Activated CD4-positive, alpha-beta T cell treated with anti-CD3 and anti-CD28 coated beads, Interleukin-2, amount 50 U/mL, for 48 hours (primary cell): ENCODE measurements around the gene NPFFR1.
"Not testable (repeated sequence)": the region's sequence is repeated elsewhere in the genome, so short reads cannot be mapped to it uniquely, and the experiment has no call there.

ENCODE experiments used
- DNase-seq, 2 experiments: peaks; one replicate each; pipeline ENCODE4 v3.0.0-alpha.2; 2020

The NPFFR1 gene

DNA sequence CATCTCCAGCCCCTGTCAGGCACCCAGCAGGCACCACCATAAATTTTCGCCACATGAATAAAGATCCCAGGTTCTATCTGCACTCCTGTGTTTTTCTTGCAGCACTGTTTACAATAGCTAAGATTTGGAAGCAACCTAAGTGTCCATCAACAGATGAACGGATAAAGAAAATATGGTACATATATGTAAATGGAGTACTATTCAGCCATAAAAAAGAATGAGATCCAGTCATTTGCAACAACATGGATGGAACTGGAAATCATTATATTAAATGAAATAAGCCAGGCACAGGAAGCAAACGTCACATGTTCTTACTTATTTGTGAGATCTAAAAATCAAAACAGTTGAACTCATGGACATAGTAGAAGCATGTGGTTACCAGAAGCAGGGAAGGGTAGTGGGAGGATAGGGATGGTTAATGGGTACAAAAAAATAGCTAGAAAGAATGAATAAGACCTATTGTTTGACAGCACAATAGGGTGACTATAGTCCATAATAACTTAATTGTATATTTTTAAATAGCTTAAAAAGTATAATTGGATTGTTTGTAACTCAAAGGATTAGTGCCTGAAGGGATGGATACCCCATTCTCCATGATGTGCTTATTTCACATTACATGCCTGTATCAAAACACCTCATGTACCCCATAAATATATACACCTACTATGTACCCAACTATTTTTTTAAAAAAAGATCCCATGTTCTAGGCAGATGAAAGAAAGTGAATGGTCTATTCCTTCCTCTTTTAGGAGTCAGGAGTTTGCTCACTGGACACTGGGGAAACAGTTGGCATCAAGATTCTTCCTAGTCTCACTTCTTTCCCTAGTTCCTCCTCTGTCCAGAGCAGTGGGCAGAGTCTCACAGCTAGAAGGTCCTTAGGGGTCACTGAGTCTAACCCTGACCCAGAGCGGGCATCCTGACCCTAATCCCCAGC, 1.0 kb upstream of the NPFFR1 start:
- no peak for DNase-seq

DNA sequence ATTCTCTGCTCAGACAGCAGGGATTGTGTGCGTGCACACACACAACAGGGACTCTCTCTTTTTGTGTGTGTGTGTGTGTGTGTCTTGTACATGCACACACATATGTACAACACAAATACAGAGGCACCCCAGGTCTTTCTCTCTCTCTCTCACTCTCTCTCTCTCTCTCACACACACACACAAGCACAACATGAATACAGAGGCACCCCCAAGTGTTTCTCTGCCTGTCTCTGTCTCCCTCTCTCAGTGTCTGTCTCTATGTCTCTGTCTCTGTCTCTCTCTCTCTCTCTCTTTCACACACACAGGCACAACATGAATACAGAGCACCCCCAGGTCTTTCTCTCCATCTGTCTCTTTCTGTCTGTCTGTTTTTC, 746 bp downstream of the NPFFR1 start:
- DNase-seq, result no peak

DNA sequence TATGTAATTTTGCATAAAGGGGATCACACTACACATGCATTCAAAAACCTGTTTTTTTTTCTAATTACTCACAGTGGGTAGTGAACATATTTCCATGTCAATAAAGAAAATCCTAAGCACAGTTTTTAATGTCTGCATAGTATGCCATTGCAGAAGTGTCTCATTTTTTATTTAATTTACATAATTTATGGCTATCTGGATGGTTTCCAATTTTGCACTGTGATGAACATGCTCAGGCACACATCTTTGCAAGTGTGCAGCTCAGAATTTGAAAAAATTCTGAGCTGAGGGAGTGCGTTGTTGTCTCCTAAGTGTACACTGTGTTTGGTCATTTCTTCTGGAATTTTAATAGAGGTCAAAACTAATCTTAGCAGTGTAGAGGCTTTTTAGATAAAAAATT, 2.2 kb downstream of the NPFFR1 start:
- DNase-seq, result no peak

DNA sequence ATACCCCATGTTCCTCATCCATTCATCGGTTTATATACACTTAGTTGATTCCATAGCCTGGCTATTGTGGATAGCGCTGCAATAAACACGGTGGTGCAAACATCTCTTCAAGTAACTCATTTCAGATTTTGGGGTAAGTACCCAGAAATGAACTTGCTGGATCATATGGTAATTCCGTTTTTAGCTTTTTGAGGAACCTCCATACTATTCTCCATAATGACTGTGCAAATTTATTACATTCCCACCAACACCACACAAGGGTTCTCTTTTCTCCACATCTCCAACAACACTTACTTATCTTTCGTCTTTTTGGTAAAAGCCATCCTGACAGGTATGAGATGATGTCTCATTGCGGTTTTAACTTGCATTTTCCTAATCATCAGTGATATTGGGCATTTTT, 3.7 kb downstream of the NPFFR1 start:
- no peak for DNase-seq

DNA sequence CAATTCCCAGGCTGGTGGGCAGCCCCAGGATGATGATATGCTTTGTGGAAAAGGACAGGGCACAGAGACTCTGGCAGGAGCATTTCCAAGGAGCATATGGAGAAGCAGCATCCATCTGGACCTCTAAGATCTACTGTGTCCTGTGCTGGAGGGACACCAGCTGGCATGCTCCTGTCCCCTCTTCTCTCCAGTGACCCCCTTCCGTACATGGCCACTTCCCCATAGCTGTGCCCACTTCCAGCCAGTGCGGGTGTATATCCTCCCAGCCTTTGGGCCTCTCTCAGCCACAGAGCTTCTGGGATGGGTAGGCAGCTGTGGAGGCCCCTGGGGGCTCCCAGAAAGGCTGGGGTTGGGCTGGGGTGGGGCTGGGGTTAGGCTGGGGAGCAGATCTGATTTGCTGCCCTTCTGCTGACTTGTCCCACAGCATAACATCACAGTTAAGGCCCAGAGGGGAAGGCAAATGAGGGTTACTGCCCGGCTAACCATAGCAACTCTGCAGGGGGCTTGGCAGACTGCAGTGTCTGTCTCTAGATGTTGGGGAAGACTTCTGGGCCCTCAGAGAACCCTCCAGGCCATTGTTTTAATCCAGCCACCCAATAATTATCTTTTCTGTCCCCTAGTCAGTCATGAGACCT, 6.3 kb downstream of the NPFFR1 start:
- no peak for DNase-seq

DNA sequence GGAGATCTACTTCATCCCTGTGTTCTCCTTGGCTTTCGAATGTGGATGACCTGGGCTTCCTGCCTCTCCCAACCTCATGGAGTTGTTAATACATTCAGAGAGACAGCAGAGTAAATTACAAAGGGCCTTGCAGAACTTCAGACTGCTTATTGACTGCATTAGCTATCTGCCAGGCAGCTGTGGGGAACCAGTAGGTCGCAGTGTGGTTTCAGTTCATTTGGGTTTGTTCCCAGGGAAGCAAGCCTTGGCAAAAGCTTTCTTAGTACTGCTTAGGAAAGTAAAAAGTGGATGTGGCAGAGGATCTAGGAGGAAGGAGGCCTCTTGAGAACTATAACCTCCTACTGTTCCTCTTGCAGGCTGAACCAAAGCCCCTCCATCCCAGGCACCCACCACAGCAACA, 9.2 kb downstream of the NPFFR1 start:
- no peak for DNase-seq

DNA sequence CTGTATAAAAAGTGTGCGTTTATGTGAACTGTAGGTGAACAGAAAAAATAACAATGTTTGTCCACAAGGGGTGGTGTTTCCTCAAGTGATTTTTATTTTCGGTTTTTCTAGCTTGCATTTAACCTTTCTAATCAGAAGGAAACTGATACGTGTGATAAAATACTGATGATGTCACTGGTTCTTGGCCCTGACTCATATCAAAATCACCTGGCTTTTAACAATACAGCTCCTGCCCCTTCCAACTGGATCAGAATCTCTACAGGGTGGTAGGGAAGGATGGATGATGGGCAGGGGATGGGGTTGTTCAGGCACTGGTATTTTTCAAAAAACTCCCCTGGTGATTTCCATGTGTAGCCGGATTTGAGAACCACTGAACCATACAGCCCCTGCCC, 10.9 kb downstream of the NPFFR1 start:
- DNase-seq, result no peak

DNA sequence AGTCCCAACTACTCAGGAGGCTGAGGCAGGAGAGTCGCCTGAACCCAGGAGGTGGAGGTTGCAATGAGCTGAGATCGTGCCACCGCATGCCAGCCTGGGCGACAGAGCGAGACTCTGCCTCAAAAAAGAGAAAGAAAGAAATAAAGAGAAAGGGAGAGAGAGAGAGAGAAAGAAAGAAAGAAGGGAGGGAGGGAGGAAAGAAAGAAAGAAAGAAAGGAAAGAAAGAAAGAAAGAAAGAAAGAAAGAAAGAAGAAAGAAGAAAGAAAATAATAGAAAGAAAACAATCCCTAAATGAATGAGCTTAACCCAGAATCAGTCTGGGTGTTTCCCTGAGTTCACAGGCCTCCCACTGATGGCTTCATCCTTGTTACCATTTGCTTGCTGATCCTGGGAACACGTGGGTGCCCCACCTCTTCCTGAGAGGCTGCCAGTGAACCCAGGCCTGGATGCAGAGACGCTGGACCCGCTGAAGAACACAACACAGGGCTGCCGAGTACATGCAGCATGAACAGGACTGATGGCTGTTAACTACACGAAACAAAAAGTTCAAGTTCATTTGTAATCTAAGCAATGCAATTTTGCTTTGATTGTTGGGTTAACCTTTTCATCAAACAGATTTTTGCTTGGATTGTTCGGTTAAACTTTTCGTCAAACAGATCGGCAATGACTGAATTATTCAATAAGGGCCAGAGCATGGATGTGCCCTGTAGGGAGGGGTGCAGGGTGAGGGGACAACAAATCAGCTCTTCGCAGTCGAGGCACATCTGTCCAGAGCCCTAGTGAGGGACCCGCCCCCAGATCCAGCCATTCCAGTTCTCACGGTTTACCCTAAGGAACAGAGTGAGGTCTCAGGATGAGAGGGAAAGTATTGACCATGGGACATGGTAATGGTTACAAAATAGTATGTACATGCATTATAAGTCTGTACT, 11.5 kb downstream of the NPFFR1 start:
- no peak for DNase-seq

DNA sequence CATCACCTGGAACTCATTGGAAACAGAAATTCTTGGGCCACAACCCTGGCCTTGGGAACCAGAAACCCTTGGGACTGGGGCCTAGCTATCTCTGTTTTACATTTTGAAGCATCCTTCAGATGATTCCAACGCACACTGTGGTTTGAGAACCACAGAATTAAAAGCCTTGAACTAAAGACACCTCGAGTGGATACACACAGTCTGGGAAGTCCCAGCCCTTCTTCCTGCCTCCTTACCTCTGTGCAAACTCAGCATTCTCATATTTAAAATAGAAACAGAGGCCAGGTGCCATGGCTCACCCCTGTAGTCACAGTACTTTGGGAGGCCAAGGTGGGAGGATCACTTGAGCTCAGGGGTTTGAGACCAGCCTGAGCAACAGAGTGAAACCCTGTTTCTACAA, 12.9 kb downstream of the NPFFR1 start:
- DNase-seq, result no peak

DNA sequence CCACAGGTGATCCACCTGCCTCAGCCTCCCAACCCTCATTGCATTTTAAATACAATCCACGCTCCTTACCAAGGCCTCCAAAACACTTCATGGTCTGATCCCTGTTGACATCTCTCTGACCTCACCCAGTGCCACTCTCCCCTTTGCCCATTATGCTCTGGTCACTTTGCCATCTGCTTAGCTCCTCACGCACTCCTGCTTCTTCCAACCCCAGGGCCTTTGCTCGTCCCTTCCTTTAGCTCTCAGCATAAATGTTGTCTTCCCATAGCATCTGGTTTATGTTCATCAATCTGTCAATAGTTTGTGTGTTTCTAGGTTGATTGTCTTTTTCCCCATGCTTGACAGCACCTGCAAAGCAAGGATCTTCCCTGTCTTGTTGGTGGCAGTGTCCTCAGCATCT, 14.1 kb downstream of the NPFFR1 start:
- DNase-seq, result no peak

DNA sequence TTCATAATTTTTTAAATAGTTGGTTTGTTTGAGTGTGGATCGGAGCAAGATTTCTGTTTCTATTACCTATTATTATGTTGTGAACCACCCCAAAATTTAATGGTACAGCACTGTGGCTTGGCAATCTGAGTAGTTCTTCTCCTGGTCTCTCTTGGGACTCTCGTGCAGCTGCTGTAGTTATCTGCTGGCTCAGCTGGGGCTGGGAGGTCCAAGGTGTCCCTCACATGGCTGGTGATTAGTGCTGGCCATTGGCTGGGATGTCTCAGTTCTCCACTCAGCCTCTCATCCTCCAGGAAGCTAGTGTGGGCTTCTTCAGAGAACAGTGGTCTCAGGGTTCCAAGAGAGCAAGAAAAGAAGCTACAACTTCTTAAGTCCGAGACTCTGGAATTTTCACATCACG, 15.4 kb downstream of the NPFFR1 start:
- no peak for DNase-seq

DNA sequence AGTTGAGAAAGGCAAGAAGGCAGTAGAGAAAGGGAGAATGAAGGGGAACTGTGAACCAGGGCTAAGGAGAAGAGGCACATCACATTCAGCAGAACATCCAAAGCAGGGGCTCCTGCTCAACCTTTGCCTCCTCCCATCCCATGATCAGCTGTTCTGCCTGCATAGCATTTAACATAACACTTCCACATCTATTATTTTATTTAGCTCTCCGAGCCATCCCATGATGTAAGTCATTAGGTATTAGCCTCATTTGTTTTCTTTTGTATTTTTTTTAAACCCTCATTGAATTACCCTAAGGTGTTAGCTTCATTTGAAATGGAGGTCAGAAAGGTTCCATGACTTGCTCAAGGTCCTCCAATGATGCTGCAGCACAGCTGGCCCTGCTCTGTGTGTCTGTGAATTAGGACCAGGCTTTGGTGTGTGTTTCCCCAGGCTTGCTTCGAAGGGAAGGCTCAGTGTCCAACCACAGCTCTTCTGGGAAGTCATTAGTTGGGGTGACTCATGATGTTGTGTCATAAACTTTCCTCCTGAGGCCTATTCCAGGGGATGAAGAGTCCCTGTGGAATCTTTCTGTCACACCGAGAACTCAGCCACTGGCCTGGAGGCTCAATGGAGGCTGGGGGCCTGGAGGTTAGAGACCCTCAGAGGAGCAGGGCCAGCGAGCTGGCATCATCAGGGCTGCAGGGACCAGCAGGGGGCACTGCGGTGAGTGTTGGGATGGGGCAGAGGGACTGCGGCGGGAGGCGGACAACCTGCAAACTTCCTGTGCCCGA, 16.5 kb downstream of the NPFFR1 start:
- DNase-seq, result peak; percentile 13 to 19

DNA sequence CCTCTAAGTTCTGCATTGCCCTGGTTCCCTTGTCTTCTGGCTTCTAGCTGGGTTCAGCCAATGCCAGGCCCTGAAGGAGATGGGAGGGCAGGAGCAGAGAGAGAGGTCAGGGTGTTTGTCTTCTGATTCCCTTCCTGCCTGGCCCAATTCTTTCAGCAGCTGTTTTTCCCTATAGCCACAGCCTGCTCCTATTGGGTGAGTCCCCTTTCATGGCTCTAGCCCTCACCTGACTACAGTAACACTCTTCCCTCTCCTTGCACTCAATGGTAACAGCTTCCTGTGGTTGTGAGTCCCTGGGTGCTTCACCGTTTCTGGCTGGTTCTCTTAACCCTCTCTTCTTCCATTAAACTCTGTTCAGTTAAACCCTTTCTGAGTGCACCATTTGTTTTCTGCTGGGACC, 17.1 kb downstream of the NPFFR1 start:
- no peak for DNase-seq

DNA sequence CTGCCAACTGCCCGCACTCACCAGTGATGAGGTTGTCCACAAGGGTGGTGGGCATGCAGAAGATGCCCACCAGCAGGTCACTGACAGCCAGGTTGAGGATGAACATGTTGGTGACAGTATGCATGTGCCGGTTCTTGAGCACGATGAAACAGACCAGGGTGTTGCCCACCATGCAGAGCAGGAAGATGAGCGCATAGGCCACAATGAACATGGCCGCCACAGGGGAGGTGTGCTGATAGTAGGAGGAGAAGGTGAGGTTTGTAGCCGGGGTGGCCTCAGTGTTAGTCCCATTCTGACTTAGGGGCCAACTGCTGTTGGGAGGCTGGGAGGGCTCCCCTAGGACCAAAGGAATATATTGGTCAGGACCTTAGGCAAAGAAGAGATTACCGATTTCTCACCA, 17.7 kb downstream of the NPFFR1 start:
- DNase-seq, result no peak

DNA sequence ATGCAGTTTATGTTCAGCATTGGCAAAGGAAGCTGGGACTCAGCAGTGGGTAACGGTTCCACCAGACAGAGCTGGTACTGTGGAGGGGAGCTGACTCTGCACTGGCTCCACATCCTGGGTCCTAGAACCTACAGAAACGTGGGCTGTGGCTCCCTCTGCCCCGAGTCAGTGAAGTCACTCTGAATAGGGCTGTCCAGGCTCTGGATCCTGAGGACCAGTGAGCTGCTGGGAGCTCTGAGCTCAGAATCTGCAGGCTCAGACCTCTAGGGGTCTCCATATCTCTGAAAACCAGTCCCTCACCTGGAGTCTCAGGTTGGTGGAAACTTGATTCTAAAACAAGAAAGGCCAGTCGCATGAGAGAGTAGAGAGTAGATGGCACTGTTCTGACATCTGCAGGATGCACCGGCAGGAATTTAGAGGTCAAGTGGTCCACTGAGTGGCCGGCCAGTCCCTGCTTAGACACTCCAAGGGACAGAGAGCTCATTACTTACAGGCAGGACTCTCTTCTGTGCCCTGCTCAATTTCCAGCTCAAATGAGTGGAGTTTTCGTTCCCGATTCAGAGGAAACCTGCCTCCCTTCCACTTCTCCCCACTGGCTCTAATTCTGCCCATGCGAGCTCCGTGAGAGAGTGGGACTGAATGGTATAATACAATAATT, 18.6 kb downstream of the NPFFR1 start:
- no peak for DNase-seq

DNA sequence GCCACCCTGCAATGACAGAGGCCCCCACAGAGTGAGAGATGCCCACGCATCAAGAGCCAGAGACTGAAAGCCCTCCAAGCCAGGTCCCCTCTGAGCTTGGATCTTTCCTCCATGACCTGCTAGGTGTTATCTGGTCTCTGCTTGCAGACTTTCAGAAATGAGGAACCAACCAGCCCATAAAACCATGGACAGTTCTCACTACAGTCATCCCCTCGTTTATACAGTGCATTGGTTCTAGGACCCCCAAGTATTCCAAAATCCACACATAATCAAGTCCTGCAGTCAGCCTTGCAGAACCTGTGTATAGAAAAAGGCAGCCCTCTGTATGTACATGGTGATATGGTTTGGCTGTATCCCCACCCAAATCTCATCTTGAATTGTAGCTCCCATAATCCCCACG, 23.1 kb downstream of the NPFFR1 start:
- DNase-seq, result no peak

DNA sequence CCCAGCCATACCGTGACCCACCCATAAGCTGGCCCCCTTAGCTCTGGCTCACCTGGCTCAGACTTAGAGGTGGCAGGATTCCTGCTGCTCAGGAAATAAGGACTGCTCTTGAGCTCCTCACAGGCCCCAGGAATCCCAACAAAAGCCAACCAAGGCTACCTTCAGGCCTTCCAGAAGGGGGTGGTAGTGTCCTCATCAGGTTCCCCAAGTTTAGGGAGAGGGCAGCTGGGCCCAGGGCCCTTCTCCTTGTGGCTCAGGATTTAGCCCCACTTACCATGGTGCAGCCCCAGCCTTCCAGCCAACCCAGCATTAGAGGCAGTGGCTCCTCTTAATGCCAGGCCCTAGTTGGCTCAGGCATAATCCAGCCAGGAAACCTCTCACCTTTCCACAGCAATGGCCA, 23.5 kb downstream of the NPFFR1 start:
- no peak for DNase-seq

DNA sequence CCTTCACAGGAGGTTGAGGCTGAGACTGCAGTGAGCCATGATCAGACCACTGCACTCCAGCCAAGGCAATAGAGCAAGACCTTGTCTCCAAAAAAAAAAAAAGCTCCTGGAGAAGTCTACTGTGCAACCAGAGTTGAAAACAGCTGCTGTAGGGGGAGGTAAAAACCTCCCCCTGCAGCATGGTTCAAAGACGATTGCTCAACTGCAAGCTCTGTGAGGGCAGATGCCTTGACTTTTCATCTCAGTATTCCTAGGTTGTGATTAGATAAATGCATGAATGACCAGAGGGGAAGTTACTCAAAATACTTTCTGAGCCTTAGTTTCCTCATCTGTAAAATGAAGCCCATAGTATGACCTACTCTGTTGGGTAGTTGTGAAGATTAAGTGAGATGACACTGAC, 25.6 kb downstream of the NPFFR1 start:
- DNase-seq, result no peak

DNA sequence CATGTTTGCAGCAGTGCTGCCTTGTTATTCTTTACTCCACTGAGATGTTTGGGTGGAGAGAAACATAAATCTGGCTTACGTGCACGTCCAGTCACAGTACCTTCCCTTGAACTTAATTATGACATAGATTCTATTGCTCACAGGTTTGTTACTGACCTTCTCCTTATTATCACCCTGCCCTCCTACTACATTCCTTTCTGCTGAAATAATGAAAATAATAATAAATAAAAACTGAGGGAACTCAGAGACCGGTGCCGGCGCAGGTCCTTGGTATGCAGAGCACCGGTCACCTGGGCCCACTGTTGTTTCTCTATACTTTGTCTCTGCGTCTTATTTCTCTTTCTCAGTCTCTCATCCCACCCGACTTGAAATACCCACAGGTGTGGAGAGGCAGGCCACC, 26.0 kb downstream of the NPFFR1 start:
- DNase-seq, result not testable (repeated sequence)

DNA sequence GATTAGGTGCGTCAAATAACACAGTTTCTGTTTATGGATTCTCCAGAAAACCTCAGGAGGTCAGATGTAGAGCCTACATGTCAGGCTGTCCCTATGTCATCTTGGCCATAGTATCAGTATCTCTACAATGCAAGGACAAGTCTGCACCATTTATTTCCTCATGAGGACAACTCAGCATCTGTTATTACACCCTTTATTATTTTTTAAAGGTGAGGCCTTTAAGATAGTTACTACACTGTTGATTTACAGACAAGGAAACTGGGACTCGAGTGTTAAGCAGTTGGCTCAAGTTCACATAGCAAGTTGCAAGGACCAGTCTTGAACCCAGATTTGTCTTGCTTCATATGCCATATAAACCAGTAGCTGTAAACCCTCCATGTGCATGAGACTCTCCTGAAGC, 27.3 kb downstream of the NPFFR1 start:
- DNase-seq, result no peak

DNA sequence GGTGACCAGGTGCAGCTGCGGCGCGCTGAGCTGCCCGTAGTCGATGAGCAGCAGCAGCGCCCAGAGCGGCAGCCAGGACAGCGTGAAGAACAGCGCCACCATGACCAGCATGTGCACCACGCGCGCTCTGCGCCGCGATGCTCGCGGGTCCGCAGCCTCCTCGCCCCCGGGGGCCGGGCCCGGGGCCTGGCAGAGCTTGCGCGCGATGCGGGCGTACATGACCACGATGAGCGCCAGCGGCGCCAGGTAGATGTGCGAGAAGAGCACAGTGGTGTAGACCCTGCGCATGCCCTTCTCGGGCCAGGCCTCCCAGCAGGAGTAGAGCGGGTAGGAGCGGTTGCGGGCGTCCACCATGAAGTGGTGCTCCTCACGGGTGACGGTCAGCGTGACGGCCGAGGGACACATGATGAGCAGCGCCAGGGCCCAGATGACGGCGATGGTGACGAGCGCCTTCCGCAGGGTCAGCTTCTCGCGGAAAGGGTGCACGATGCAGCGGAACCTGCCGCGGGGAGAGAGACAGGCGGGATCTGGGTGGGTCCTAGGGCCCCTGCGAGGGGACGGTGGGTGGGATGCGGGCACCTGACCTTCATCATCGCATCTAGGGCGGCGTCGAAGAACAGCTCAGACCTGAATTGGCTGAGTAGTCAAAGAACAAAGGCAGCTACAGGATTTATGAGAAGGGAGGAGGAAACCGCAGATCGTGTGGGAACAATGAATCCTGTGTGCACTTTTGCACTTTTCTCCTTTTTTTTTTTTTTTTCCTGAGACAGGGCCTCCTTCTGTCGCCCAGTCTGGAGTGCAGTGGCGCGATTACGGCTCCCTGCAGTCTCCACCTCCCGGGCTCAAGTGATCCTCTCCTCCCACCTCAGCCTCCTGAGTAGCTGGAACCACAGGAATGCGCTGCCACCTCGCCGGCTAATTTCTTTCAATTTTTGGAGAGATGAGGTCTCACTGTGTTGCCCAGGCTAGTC, 28.2 kb downstream of the NPFFR1 start:
- DNase-seq, result peak in 1 of 2 experiments; percentile 14
